Fibroblast of skin of left biceps (primary cell): ENCODE data around the gene RABGAP1L.
"Not testable (repeated sequence)": the region's sequence is repeated elsewhere in the genome, so short reads cannot be mapped to it uniquely, and the experiment has no call there.

Experiments used
- DNase-seq, 2 experiments: peaks; one replicate each; pipeline ENCODE4 v3.0.0-alpha.2; 2013; ENCODE audit warnings: low read depth in 2 of 2

Gene RABGAP1L

DNA sequence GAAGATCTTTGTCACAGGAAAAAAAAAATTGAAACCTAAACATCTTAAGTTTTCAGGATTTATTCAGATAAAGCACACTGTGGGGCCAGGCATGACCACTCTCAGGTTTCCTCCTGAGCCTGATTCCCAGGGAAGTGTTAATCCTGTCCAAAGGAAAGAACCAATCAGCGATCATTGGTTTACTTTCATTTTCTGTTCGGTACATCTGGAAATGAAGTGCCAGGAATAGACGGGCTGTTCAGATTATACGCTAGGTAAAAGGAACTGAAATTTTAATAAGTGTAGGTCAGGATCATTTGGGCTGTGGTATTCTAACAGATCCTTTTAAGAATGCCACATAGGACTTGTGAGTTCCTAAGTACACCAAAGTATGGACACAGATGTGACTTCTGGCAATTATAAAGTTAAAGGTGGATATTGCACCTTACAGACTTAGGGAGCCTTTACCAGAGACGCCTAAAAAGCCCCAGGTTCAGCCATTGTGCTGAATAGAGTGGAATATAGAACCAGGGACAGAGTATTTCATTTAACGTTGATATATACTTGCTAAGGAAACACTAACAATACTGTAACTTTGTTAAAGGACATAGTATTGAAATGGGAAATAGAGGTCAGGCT, 831.2 kb downstream of the RABGAP1L start:
- no peak for DNase-seq

DNA sequence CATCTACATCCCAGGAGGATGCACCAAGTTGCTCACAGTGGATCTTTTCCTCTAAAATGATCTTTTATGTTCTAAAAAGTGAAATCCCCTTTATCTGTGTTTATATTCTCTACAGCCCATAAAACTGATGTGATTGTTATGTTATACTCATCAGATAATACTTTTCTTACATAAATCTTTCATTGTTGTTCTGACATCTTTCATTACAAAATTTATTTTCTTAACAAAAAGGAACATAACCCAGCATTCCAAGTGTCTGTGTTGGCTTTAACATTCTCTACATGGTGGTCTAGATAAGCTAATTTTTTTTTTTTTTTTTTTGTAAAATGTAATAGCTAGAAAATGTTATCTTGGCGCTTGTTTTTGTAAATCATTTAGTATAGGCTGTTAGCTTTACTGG, 832.2 kb downstream of the RABGAP1L start:
- no peak for DNase-seq

DNA sequence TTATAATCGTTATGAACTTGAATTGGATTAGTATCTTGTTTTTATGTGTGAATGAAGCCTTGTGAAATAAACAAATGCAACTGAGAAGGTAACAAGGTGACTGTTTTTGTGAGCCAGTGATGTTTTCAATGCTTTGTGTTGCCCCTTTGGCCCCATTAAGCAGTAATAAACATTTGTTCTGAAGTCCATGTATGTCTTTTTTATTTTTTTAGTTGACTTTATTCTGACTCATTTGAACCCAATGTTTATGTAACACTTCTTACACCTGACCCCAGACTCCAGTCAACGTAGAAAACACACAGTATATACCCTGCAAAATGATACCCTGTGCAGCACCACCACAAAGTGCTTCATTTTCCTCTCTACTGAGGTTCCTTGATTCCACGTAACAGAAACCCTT, 835.8 kb downstream of the RABGAP1L start:
- DNase-seq: no peak

DNA sequence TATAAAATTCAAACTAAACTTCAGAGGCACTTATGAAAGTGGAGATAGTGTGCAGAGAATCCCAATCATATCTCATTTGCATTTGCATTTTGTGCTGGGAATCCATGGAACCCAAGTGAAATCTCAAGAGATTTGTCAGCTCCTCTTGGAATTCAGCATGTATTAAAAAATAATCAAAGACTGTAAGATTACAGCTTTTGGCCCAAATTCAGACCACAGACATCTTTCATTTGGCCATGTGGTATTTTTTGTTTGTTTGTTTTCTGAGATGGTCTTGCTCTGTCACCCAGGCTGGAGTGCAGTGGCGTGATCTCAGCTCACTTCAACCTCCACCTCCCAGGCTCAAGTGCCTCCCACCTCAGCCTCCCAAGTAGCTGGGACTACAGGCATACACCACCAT, 836.6 kb downstream of the RABGAP1L start:
- DNase-seq: no peak

DNA sequence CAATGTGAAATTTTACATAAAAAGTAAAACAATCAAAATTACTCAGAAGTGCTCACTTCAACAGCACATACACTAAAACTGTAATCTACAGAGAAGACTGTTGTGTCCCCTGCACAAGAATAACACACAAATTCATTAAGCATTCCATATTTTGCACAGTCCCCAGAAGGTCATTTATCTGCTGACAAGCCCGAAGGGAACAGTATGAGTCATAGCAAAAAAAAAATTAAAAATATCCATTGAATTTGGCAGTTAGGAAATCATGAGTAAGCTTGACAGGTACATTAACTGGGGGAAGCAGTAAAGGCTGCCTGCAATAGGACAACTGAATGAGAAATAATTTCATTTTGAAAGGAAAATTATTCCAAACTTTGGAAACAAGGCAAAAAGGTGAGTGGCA, 837.2 kb downstream of the RABGAP1L start:
- no peak for DNase-seq

DNA sequence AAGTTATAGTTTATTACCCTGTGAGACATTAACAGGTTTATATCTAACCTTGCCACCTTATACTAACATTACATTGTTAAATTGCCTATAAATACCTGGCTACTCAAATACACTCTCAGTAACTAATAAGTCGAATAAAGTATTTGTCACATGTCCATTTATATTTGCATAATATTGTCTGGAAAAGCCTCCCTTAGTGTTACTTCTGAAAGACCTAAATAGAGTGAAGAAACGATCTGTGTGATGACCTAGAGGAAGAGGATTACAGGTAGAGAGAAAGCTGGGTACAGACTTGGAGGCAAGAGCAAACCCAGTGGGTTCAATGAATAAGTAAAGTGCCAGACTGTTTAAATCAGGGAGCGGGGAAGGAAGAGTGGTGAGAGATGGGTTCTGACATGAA, 837.7 kb downstream of the RABGAP1L start:
- DNase-seq: no peak

DNA sequence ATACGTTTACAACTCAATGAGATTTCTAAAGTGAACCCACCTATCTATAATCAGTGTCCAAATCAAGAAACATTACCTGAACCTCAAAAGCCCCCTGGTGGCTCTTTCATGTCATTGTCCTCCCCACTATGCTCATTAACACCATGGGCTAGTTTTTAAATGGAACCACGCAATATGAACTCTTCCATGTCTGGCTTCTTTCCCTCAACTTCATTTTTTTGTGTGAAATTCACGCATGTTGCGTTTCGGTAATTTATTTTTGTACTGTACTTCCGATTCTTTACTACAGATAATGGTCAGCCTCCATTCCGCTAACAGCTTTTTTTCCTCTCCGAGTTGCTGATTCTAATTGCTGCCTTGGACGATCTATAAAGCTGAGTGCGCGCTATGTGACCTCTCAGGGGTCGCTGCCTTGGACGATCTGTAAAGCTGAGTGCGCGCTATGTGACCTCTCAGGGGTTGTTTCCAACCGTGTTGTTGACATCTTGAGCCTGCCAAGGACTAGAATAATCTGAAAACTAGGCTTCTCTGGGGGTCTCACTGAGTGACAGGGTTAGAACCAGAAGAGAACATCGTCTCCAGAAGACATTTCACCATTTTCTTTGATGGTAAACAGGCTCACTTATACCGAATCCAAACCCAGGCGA, 839.4 kb downstream of the RABGAP1L start:
- DNase-seq: no peak

DNA sequence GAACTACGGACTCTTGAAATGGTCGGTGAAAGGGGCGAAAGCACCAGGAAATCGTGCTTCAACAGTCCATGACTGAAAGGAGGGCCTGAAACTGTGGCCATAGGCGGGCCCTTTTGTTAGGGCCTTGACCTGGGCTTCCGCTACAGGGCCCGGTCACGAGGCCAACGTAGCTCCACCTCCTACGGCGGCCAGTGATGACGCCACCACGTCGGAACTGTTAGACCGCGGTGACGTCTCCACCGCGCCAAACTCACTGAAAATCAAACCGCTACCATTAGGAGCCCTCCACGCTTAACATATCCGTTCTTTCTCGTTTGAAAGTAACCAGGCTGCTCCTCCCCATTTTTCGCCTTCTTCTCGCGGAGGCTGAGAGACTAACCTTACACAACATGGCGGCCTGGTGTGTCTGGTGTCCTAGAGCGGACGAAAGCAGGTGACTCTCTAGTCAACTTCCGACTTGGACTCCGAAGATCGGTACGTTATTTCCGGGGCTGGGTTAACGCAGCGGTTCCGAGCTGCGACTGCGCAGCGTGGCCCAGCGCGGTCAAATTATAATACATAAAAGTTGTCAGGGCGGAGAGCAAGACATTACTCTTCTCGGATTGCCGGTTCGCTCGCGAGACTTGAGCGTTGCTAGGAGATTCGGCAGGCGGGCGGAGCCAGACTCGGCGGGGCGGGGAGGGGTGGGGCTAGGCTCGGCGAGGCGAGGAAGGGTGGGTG, 840.1 kb downstream of the RABGAP1L start:
- peak; percentile 99 for DNase-seq

DNA sequence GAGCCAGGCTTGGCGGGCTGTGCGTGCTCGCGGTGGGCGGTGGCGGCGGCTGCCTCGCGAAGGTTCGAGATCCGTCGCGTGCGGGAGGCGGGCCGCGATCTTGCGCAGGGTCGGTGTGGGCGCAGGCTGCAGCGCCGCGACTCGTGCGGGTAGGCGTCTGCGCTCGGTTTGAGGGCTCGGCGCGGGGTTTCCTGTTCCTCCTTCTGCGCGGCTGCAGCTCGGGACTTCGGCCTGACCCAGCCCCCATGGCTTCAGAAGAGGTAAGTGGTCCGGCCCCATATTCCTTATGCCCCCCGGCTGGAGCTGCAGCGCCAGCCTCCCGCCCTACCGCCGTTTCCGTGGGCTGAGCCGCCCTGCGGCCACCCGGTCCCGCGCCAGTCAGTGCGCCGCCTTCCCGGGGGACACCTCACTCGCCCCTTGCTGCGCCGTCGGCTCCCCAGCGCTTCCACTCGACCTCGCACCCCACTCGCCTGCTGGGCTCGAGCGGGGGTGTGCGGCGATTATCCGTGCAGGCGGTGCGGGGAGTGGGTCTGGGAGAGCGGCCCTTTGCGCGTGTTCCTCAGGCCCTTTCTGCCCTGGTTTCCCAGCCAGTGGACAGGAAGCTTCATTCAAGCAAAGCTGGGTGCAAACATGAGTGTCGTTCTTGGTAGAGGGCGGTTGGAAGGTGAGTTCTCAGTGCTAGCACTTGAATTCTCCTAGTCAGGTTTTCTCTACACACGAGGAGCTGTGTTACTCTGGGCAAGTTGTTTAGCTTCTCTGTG, 840.8 kb downstream of the RABGAP1L start, which contains the start of gene CACYBP:
TSS of gene CACYBP (plus strand) at position 12 of the 761 bp plus-strand sequence. CDS start at position 246, 234 bp downstream.
- no peak for DNase-seq

DNA sequence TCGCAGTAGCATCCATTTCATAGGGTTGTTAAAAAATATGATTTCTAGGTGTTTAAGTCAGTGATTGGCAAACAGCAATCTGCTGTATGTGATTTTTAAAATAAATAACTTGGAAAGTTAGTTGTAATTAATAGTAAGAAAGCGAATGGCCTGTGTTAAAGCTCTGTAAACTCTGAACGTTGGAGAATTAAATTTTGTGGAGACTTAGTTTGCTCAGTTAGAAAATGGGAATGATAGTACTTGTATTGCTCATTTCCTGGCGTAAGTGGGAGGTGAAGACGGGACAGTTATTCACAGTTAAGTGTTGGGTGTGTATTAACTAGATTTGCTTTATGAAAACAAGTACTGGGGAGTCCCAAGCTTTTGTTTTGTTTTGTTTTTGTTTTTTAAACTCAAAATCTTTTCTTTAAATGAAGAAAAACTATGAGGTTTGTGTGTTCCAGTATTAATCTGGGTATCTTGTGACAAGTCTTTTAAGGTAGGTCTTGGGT, 841.4 kb downstream of the RABGAP1L start:
- no peak for DNase-seq

DNA sequence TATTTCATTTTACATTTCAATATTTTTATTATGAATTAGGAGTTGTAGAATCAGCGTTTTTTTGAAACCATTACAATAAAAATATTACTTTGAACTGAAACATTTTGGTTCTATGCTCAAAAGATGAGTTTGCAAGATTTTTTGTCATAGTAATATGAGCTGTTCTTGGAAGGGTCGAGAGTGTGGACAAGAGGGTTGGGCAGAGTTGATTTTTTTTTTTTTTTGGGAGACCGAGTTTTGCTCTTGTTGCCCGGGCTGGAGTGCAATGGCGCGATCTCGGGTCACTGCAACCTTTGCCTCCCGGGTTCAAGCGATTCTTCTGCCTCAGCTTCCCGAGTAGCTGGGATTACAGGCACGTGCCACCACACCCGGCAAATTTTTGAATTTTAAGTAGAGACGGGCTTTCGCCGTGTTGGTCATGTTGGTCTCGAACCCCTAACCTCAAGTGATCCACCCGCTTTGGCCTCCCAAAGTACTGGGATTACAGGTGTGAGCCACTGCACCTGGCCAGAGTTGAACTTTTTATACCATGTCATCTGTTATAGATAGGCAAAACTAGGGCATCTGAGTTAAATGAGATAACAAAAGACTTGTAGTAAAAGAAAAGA, 843.7 kb downstream of the RABGAP1L start:
- no peak for DNase-seq

DNA sequence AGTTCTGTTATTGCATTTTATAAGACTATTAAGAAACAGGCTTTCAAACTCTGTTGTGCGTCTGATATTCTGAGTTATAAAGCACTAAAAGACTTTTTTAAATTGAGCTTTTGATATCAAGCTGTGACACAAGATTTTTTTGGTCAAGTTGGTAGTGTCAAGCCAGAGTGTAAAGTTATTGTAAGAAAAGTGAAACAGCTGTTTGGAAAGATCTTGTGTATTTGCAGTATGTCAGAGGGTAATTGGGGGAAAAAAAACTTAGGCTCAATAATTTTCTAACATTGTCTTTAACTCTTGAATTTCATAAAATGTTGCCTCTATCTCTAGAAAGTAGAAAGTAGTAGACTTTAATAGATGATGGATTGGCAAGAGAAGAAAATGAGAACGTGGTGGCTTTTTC, 844.2 kb downstream of the RABGAP1L start:
- DNase-seq: no peak

DNA sequence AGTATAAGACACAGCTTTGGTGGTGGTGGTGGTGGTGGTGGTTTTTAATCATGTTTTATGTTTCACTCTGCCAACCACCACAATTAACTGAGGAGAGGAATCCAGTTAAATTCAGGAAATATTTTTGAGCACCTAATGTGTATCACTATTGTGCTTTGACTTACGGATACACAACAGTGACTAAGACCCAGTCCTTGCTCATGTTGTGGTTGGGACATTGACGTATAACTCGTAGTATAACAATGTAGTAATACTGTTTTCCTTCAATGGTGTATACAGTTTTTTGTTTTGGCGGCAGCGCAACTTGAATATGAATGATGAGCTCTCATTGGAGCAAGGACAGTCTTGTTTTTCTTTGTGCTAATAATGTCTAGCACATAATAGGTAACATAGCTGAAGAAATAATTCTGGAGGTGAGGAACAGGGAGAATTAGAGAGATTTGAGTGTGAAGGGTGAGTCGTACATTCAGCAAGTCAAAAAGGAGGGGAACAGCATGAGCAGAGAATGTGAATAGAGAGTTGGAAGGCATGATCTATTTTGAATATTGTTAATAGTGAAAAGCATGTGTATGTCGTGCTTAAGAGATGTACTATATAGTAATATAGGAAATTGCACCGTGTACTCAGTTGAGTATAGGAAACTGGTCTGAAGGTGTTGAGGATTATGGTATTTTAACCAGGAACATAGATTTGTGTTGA, 845.9 kb downstream of the RABGAP1L start:
- DNase-seq: no peak

DNA sequence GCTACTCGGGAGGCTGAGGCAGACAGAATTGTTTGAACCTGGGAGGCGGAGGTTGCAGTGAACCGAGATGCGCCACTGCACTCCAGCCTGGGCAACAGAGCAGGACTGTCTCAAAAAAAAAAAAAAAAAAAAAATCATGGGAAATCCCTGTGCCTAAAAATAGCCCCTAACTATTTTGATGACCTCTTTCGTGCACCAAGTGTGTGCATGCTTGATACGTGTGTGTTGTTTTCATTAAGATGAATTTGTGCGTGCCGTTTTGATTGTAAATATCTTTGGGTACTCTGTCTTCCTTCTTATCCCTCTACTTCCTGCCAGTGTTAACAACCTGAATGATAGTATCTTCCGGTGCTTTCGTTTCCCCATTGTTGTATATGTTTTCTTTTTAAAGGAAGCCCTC, 850.2 kb downstream of the RABGAP1L start:
- no peak for DNase-seq

DNA sequence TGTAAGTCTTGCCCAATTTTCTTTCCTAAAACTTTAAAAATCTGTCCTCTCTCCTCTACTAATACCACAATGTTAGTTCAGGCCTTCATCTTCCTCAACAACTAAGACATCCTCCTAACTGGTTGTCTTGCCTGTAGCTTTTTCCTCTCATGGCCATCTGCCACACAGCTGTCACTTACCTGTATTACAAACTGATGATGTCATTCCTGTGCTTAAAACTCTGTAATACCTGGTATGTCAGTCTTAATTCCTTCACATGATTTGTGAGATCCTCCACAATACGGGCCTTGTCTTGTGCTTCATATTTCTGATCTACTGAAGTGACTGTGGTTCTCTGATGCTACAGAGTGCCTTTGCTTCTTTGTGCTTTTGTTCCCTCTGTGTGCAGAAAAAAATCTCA, 854.1 kb downstream of the RABGAP1L start:
- DNase-seq: no peak

DNA sequence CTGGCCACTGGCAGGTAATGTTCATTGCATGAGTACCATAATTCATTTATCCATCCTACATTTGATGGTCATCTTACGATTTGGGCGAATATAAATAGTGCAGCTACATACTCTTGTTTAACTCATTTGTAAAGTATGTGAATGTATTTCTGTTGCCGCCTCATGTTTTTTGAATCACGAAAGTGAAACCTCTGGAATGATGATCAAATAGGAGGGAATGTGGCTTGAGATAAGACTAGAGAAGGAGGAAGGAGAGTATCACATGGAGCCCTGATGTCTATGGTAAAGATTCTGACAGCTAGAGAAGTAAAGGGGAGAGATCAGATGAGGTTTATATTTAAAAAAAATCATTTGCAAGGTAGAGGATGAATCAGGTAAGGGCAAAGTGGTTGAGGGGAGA, 855.9 kb downstream of the RABGAP1L start:
- DNase-seq: peak; percentile 36 to 40

DNA sequence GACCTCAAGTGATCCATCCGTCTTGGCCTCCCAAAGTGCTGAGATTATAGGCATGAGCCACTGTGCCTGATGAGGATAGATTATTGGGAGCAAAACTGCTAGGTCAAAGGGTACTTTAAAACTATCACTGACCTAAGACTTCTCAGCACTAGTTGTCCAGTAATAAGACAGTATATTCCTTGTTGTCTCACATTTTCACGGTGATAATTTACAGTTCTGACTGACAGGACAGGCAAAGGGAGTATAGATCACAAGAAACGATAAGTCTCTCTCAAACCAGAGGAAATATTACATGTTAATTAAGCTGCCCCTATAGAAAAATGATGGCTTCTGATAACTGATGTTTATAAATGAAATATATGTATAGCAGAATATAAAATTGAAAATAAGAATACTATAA, 860.2 kb downstream of the RABGAP1L start:
- no peak for DNase-seq

DNA sequence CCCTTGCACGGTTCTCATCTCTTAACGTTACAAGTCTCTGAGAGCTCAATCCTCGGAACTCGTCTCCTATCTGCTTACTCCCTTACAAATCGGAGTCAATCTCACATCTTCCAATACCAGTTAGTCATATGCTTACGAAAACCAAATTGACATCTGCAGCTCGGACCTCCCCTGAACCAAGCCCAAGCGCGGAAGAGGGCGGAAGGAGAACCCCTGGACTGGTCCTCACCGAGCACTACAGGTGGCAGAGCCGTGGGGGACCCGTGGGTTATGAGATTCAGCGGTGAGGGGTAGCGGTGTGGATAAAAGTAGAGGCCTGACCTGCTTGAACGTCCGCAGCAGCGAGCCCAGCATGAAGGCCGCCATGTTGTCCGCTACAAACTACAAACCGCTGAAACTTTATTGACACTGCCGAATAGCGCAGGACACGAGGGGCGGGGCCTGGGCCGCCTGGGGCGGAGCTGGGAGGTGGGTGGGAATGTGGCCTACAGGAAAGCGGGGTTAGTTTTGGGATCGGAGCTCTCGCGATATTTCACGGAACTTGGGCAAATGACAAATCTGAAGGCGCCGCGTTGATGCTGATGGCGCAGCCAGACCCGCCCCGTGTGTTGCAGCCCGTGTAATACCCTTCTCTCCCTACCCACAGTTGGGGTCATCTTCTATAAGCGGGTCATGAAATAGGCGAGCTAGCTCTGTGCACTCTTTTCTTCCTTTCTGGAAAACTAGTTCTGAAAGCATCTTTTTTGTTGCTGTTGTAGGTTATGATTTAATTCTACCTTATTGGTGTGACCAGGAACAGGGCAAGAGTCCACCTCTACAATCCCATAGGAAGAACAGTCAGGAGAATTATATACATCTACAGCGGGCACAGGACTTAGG, 864.0 kb downstream of the RABGAP1L start, which contains the start of gene MRPS14:
TSS of gene MRPS14 (minus strand) at position 383 of the 879 bp plus-strand sequence. CDS start at position 366, 17 bp downstream.
- peak; percentile 96 to 97 for DNase-seq

DNA sequence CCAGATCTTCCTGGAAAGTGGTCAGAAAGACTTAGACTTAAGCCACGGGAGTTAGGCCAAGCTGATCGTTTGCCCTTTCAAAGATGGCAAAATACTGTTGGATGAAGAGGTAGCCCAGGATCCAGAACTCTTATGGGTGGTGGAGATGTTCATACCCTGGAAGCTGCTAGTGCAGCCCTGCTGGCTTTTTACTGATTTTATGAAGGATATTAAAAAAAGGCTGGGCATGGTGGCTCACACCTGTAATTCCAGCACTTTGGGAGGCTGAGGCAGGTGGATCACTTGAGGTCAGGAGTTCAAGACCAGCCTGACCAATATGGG, 864.6 kb downstream of the RABGAP1L start:
- DNase-seq: not testable (repeated sequence)

DNA sequence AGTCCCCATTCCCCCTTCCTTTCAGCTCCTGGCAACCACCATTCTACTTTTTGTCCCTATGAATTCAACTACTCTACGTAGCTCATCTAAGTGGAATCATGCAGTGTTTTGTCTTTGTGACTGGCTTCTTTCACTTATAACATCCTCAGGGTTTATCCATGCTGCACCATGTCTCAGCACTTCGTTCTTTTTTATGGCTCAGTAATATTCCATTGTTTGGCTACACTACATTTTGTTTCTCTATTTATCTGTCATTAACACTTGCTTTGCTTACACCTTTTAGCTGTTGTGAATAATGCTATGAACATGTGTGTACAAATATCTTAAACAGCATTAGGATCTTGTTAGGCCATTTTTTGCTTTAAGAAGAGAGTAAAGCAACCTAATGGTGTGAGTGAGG, 865.5 kb downstream of the RABGAP1L start:
- DNase-seq: no peak
